Suprapubic skin (tissue), 4 donors: ENCODE results near the gene ACER3.
"Not testable (repeated sequence)": the region's sequence is repeated elsewhere in the genome, so short reads cannot be mapped to it uniquely, and the experiment has no call there.

Source experiments
- POLR2A ChIP-seq, 2 donors: fragments of 450-650 bp; IDR thresholded peaks; one replicate each; pipeline ENCODE4 v1.6.1; 2017; ENCODE audit warnings: antibody characterized with exemption in 2 of 2, mild to moderate bottlenecking in 2 of 2, moderate library complexity in 2 of 2
- POLR2AphosphoS5 ChIP-seq, 3 donors: sonication (generic); formaldehyde crosslinking; IDR thresholded peaks; one replicate each; pipeline ENCODE4 v1.6.1; 2017; ENCODE audit warnings: antibody characterized with exemption in 3 of 3

DNA sequence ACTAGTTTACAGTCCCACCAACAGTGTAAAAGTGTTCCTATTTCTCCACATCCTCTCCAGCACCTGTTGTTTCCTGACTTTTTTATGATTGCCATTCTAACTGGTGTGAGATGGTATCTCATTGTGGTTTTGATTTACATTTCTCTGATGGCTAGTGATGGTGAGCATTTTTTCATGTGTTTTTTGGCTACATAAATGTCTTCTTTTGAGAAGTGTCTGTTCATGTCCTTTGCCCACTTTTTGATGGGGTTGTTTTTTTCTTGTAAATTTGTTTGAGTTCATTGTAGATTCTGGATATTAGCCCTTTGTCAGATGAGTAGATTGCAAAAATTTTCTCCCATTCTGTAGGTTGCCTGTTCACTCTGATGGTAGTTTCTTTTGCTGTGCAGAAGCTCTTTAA lies 33.7 kb upstream of the ACER3 start:
- not testable (repeated sequence) for TF ChIP-seq POLR2AphosphoS5, POLR2A (IDR thresholded peaks at IDR 0.05)
